ENCODE data around the gene SOX2. TPM values are rescaled to one million over a fixed set of nuclear protein-coding genes. Genes with fewer than 3 reads are reported as not detected.

The SOX2 gene
- total and polyA plus RNA-seq, 4 donors = 82.5 to 294 (median 162) TPM

DNA sequence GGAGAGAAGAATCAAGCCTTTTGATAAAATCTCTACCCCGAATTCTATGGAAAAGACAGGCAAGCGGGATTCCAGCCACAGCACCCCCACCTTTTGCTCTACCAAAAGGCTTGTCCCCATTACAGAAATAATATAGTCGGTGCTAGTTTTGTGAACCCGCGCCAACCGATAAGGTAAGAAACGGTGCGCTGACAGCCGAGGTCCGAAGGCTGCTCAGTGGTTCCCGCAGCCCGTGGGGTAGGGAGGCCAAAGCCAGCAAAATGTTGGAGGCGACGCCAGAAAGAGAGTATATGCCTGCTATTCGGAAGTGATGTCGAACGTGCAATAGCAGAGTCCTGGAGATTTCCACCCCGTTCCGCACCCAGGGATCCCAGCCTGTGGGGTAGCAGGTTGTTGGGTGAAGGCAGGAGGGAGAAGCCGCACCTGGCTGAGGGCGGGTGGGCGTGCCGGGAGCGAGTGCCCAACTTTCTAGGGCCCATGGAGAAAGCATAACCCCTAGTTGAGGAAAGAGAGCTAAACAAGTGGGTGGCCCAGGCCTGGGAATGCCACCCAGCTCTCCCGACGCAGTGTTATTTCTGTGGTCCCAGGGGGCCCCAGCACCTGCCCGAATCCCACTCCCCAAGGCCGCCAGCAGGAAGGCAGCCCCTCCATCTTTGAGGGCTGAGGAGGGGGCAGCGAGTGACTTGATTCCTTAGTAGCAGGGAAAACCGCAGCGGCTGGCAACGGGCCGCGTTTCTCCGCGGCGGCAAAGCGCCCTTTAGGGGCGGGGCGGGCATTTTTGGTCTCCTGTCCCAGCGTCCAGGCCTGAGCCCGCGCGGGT, 7.9 kb upstream of the SOX2 start:
- Histone ChIP-seq H3K4me1 (ENCODE audit: control insufficient read depth, insufficient read depth, low read length) (peaks cover 19% of the 10 kb centered on the region), H3K27ac (ENCODE audit: low read depth, low read length) (peak overlapping the region; percentile 96), H3K27me3 (ENCODE audit: control insufficient read depth, insufficient read depth, low read length) (peaks cover 76% of the 10 kb centered on the region), H3K9me3 (ENCODE audit: control insufficient read depth, insufficient read depth, low read length) (no peaks in the 10 kb centered on the region), H3K36me3 (ENCODE audit: control insufficient read depth, insufficient read depth, low read length) (peaks cover 7% of the 10 kb centered on the region), H3K4me3 (ENCODE audit: low read depth, low read length) (peak overlapping the region; percentile 42)
- DNase-seq (ENCODE audit: low read depth in 4 of 6, low spot score in 6 of 6) = peak in 3 of 6 donors; percentile 69 to 93 (median 87)
- 8% methylated on average over 39 of the region's 44 CpGs for WGBS (ENCODE audit: insufficient coverage)

DNA sequence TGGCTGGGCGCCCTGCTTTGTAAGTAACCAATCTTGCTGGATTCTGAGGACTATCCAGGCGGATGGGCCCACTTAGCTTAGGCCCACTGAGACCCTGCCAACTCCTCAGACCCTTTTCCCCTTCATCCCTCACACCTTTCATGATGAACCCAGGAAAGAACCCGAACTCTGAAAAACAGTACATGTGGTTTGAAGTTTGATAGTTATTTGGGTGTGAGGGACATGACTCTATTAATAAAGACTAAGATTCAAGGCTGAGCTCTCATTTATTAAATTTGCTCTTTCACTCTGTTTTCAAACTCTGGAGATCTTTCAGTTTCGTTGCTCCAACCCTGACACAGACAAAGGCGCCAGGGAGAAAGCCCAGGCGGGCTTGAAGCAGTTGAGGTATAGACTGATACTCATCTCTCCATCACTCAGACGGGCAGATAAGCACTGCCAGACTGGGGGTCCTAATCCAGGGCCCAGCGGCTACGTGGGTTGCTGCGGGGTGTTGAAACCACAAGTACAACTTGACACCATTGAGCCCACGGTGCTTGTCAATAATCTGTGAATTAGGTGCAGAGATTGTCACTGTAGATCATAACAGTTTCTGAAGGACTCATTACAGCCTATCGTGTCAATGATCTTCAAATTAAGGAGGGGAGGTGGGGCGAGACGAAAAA, 7.2 kb upstream of the SOX2 start:
- peaks cover 19% of the 10 kb centered on the region for H3K4me1 ChIP-seq (ENCODE audit: control insufficient read depth, insufficient read depth, low read length)
- peaks cover 71% of the 10 kb centered on the region for H3K27me3 ChIP-seq (ENCODE audit: control insufficient read depth, insufficient read depth, low read length)
- H3K27ac ChIP-seq (ENCODE audit: low read depth, low read length) = peak overlapping the region; percentile 96
- peak in 2 of 6 donors; percentile 6 to 48 for DNase-seq (ENCODE audit: low read depth in 4 of 6, low spot score in 6 of 6)
- 40% methylated on average over 4 of the region's 14 CpGs for WGBS (ENCODE audit: insufficient coverage)
- no peaks in the 10 kb centered on the region for H3K9me3 ChIP-seq (ENCODE audit: control insufficient read depth, insufficient read depth, low read length)
- H3K4me3 ChIP-seq (ENCODE audit: low read depth, low read length) = peak overlapping the region; percentile 42
- H3K36me3 ChIP-seq (ENCODE audit: control insufficient read depth, insufficient read depth, low read length) = peaks cover 7% of the 10 kb centered on the region

DNA sequence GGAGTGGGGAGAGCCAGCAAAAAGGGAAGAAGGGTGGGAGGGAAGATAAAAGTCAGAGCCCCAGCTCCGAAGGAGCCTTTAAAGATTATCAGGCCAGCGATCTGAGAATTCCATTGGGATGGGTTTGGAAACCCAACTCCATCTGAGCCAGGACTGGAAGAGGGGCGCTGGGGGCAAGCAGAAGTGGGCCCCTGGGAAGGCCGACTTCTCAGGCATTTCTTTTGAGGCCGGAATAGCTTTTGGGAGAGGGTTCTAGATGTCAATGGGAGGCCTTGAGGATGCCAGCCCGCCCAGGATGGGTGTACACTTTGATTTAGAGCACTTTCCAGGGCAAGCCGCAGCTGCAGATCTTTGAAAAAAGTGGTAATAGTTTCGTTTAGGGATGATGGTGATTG, 6.6 kb upstream of the SOX2 start:
- Histone ChIP-seq H3K27ac (ENCODE audit: low read depth, low read length) (peak overlapping the region; percentile 96), H3K27me3 (ENCODE audit: control insufficient read depth, insufficient read depth, low read length) (peaks cover 70% of the 10 kb centered on the region)
- 19% methylated on average over 7 of the region's 8 CpGs for WGBS (ENCODE audit: insufficient coverage)

DNA sequence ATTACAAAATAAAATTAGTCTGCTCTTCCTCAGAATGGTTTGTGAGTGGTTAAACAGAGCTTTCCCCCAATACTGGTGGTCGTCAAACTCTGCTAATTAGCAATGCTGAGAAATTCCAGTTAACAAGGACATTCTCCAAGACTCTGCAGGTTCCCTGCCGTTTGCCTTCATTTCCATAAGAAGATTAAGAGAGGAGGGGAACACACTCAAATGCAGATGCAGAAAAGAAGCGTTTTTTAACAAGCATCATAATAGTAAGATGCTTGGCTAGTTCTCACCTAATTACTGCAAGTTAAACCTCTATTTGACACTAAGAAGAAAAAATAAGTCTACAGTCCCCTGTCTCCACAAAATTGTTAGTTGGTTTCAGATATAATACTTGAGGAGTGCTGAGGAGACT, 3.7 kb upstream of the SOX2 start:
- Histone ChIP-seq H3K27me3 (ENCODE audit: control insufficient read depth, insufficient read depth, low read length) (peaks cover 67% of the 10 kb centered on the region), H3K36me3 (ENCODE audit: control insufficient read depth, insufficient read depth, low read length) (peaks cover 15% of the 10 kb centered on the region), H3K4me3 (ENCODE audit: low read depth, low read length) (peak overlapping the region; percentile 14), H3K27ac (ENCODE audit: low read depth, low read length) (peak overlapping the region; percentile 85), H3K9me3 (ENCODE audit: control insufficient read depth, insufficient read depth, low read length) (no peaks in the 10 kb centered on the region), H3K4me1 (ENCODE audit: control insufficient read depth, insufficient read depth, low read length) (peaks cover 35% of the 10 kb centered on the region)
- WGBS (ENCODE audit: insufficient coverage) = no CpG with 5 or more reads among the region's 3 CpGs
- DNase-seq (ENCODE audit: low read depth in 4 of 6, low spot score in 6 of 6) = peak in 3 of 6 donors; percentile 17 to 68 (median 48)

More for the DNA sequence above, 6.6 kb upstream of the SOX2 start:
- peak overlapping the region; percentile 16 for H3K4me3 ChIP-seq (ENCODE audit: low read depth, low read length)
- no peaks in the 10 kb centered on the region for H3K9me3 ChIP-seq (ENCODE audit: control insufficient read depth, insufficient read depth, low read length)
- H3K36me3 ChIP-seq (ENCODE audit: control insufficient read depth, insufficient read depth, low read length) = peaks cover 7% of the 10 kb centered on the region
- peaks cover 19% of the 10 kb centered on the region for H3K4me1 ChIP-seq (ENCODE audit: control insufficient read depth, insufficient read depth, low read length)
- no peak for DNase-seq (ENCODE audit: low read depth in 4 of 6, low spot score in 6 of 6)

- DNase-seq (ENCODE audit: low read depth in 4 of 6, low spot score in 6 of 6) = peak in 3 of 6 donors; percentile 79 to 93 (median 93)
- no peaks in the 10 kb centered on the region for H3K9me3 ChIP-seq (ENCODE audit: control insufficient read depth, insufficient read depth, low read length)
- 0% methylated on average over 4 of the region's 16 CpGs for WGBS (ENCODE audit: insufficient coverage)
- peaks cover 22% of the 10 kb centered on the region for H3K4me1 ChIP-seq (ENCODE audit: control insufficient read depth, insufficient read depth, low read length)
- H3K36me3 ChIP-seq (ENCODE audit: control insufficient read depth, insufficient read depth, low read length) = peaks cover 10% of the 10 kb centered on the region
- peak overlapping the region; percentile 85 for H3K27ac ChIP-seq (ENCODE audit: low read depth, low read length)
- H3K4me3 ChIP-seq (ENCODE audit: low read depth, low read length) = peak overlapping the region; percentile 36
- peaks cover 66% of the 10 kb centered on the region for H3K27me3 ChIP-seq (ENCODE audit: control insufficient read depth, insufficient read depth, low read length)
Observed at GRCh38 chr3:181709537-181710279, 2.0 kb upstream of the SOX2 start.

DNA sequence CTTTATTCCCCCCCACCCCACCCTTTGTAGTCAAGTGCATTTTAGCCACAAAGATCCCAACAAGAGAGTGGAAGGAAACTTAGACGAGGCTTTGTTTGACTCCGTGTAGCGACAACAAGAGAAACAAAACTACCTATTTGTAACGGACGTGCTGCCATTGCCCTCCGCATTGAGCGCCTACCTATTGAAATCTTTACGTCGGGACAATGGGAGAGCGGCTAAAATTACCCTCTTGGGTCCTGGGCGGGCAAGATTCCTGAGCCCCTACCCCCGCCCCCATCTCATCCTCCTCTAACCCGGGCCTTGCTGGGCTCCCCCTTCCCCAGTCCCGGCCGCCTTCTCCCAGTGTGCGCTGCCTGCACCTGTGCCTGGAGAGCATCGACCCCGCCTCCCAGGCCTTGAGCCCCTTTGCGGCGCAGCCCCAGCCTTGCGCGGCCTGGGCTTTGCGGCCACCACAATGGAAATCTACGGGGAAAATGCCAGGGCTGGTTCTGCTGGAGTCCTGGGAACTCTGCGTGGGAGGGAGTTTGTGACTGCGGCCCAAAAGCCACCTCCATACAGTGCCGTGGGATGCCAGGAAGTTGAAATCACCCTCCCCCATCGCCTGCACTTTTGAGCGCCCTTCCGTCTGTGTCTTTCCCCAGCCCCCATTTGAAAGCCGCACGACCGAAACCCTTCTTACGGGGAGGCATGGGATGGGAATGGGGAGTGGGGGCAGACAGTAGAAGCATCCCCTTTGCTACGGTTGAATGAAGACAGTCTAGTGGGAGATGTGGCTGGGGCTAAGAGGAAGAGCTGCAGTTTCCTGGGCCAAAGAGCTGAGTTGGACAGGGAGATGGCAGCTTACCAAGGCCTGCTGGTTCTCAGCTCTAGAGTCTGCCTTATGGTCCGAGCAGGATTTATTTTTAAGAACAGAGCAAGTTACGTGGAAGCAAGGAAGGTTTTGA, 1.1 kb upstream of the SOX2 start:
- peak in 2 of 6 donors; percentile 74 to 87 for DNase-seq (ENCODE audit: low read depth in 4 of 6, low spot score in 6 of 6)
- 2% methylated on average over 33 of the region's 37 CpGs for WGBS (ENCODE audit: insufficient coverage)
- peaks cover 65% of the 10 kb centered on the region for H3K27me3 ChIP-seq (ENCODE audit: control insufficient read depth, insufficient read depth, low read length)
- peak overlapping the region; percentile 85 for H3K27ac ChIP-seq (ENCODE audit: low read depth, low read length)
- peaks cover 16% of the 10 kb centered on the region for H3K4me1 ChIP-seq (ENCODE audit: control insufficient read depth, insufficient read depth, low read length)
- H3K9me3 ChIP-seq (ENCODE audit: control insufficient read depth, insufficient read depth, low read length) = no peaks in the 10 kb centered on the region
- H3K4me3 ChIP-seq (ENCODE audit: low read depth, low read length) = peak overlapping the region; percentile 35
- peaks cover 10% of the 10 kb centered on the region for H3K36me3 ChIP-seq (ENCODE audit: control insufficient read depth, insufficient read depth, low read length)

- Histone ChIP-seq H3K27me3 (ENCODE audit: control insufficient read depth, insufficient read depth, low read length) (peaks cover 76% of the 10 kb centered on the region), H3K27ac (ENCODE audit: low read depth, low read length) (peak overlapping the region; percentile 91), H3K9me3 (ENCODE audit: control insufficient read depth, insufficient read depth, low read length) (no peaks in the 10 kb centered on the region), H3K4me3 (ENCODE audit: low read depth, low read length) (peak overlapping the region; percentile 74), H3K4me1 (ENCODE audit: control insufficient read depth, insufficient read depth, low read length) (peaks cover 16% of the 10 kb centered on the region), H3K36me3 (ENCODE audit: control insufficient read depth, insufficient read depth, low read length) (peaks cover 10% of the 10 kb centered on the region)
- WGBS (ENCODE audit: insufficient coverage) = under 1% methylated on average over 31 of the region's 44 CpGs
- peak in 1 of 6 donors; percentile 49 for DNase-seq (ENCODE audit: low read depth in 4 of 6, low spot score in 6 of 6)
Observed at GRCh38 chr3:181712226-181712552, 464 bp downstream of the SOX2 start.

- WGBS (ENCODE audit: insufficient coverage) = under 1% methylated on average over 59 of the region's 65 CpGs
- peak overlapping the region; percentile 88 for H3K27ac ChIP-seq (ENCODE audit: low read depth, low read length)
- peaks cover 10% of the 10 kb centered on the region for H3K36me3 ChIP-seq (ENCODE audit: control insufficient read depth, insufficient read depth, low read length)
- H3K4me1 ChIP-seq (ENCODE audit: control insufficient read depth, insufficient read depth, low read length) = peaks cover 16% of the 10 kb centered on the region
- peak overlapping the region; percentile 74 for H3K4me3 ChIP-seq (ENCODE audit: low read depth, low read length)
- DNase-seq (ENCODE audit: low read depth in 4 of 6, low spot score in 6 of 6) = peak in 2 of 6 donors; percentile 65 to 72
- no peaks in the 10 kb centered on the region for H3K9me3 ChIP-seq (ENCODE audit: control insufficient read depth, insufficient read depth, low read length)
- peaks cover 77% of the 10 kb centered on the region for H3K27me3 ChIP-seq (ENCODE audit: control insufficient read depth, insufficient read depth, low read length)
Observed at GRCh38 chr3:181712553-181713279, 991 bp downstream of the SOX2 start.

Data from spinal cord (tissue), 10 donors.